Measurements from ENCODE around the gene PNPLA5.

PNPLA5 gene

DNA sequence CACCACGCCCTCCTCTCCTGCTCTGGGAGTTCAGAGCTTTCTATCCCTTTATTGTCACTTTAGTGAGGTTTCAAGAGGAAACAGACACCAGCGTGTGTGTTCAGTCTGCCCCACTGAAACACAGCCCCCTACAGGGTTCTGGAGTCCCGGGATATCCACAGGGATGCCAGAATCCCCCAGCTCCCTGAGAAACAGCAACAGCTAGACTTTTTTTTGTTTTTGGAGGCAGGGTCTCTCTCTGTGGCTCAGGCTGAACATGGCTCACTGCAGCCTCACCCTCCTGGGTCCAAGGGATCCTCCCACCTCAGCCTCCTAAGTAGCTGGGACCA lies 39.9 kb downstream of the PNPLA5 start:
- Histone ChIP-seq H3K4me3 (ENCODE audit: low read length, poor library complexity, severe bottlenecking) (no peak overlapping the region), H3K4me1 (ENCODE audit: insufficient read depth, low read length, poor library complexity, severe bottlenecking) (no peaks in the 10 kb centered on the region), H3K9me2 (replicated peaks; ENCODE audit: low read depth, low read length) (no peaks in the 10 kb centered on the region), H3K9me3 (ENCODE audit: insufficient read depth, low read depth, low read length) (peaks cover 5% of the 10 kb centered on the region; the same call in 1 of the 2 replicates), H3K79me2 (ENCODE audit: insufficient read depth, low read length) (no peaks in the 10 kb centered on the region), H3K4me2 (ENCODE audit: low read depth, low read length, poor library complexity, severe bottlenecking) (no peak overlapping the region), H3K27me3 (ENCODE audit: insufficient read depth, low read length, poor library complexity, severe bottlenecking) (no peaks in the 10 kb centered on the region), H3K9ac (ENCODE audit: low read depth, low read length, poor library complexity, severe bottlenecking) (no peak overlapping the region), H4K20me1 (ENCODE audit: insufficient read depth, low read length, poor library complexity, severe bottlenecking) (no peaks in the 10 kb centered on the region), H3K36me3 (ENCODE audit: insufficient read depth, low read length) (no peaks in the 10 kb centered on the region), H2AFZ (ENCODE audit: low read length) (no peak overlapping the region), H3F3A (ENCODE audit: low read depth) (no peaks in the 10 kb centered on the region)
- TF ChIP-seq EZH2phosphoT487 (IDR thresholded peaks at IDR 0.05; ENCODE audit: borderline replicate concordance) = no peak
- TF ChIP-seq, protein P1, sequence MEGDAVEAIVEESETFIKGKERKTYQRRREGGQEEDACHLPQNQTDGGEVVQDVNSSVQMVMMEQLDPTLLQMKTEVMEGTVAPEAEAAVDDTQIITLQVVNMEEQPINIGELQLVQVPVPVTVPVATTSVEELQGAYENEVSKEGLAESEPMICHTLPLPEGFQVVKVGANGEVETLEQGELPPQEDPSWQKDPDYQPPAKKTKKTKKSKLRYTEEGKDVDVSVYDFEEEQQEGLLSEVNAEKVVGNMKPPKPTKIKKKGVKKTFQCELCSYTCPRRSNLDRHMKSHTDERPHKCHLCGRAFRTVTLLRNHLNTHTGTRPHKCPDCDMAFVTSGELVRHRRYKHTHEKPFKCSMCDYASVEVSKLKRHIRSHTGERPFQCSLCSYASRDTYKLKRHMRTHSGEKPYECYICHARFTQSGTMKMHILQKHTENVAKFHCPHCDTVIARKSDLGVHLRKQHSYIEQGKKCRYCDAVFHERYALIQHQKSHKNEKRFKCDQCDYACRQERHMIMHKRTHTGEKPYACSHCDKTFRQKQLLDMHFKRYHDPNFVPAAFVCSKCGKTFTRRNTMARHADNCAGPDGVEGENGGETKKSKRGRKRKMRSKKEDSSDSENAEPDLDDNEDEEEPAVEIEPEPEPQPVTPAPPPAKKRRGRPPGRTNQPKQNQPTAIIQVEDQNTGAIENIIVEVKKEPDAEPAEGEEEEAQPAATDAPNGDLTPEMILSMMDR (conservative IDR thresholded peaks at IDR 0.05; ENCODE audit: low read length) = no peak

DNA sequence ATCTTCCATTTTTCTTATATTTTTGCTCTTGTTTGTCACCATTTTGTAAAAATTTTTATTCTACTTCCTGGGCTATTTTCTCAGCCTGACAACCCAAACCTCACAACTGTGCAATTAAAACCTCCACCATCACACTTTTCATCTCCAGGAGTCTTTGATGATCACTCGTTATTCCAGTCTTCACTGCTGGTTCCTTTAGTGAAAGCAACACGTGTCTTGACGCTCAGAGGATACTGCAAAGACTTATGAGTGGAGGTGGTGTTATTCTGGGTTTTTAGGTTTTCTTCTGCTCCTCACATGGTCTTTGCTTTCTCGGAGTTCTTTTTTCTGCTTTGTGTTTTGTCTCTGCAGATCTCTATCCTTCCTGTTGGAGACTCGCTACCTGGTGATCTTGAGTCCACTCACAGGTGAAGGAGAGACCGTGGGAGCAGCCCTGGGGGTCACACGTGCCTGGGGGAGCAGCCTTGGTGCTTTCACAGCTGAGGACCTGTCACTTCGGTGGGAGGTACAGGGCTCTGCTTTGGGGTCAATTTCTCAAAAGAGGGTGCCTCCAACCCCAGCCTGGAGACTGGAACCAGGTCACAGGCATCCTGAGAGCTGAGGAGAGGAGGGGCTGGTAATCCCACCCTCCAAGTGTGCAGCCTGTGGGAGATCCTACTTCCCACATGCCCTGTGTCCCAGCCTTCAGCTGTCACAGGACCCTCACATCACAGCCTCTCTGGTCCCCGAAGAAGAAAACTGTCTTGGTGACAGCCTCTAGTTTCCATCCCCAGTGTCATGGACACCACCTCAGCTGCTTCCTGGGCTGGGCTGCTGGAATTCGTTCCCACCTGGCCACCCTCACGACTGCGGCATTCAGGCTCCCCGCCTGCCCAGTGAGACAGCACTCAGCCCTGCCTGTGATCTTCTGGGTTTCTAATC lies 40.5 kb downstream of the PNPLA5 start:
- Histone ChIP-seq H3K4me1 (ENCODE audit: insufficient read depth, low read length, poor library complexity, severe bottlenecking) (no peaks in the 10 kb centered on the region), H3K9me2 (replicated peaks; ENCODE audit: low read depth, low read length) (no peaks in the 10 kb centered on the region), H2AFZ (ENCODE audit: low read length) (no peak overlapping the region), H3K9me3 (ENCODE audit: insufficient read depth, low read depth, low read length) (no peaks in the 10 kb centered on the region), H4K20me1 (ENCODE audit: insufficient read depth, low read length, poor library complexity, severe bottlenecking) (no peaks in the 10 kb centered on the region), H3K4me2 (ENCODE audit: low read depth, low read length, poor library complexity, severe bottlenecking) (no peak overlapping the region), H3K36me3 (ENCODE audit: insufficient read depth, low read length) (no peaks in the 10 kb centered on the region), H3F3A (ENCODE audit: low read depth) (no peaks in the 10 kb centered on the region), H3K27me3 (ENCODE audit: insufficient read depth, low read length, poor library complexity, severe bottlenecking) (no peaks in the 10 kb centered on the region), H3K9ac (ENCODE audit: low read depth, low read length, poor library complexity, severe bottlenecking) (no peak overlapping the region), H3K4me3 (ENCODE audit: low read length, poor library complexity, severe bottlenecking) (no peak overlapping the region), H3K79me2 (ENCODE audit: insufficient read depth, low read length) (no peaks in the 10 kb centered on the region)
- TF ChIP-seq, protein P1 (conservative IDR thresholded peaks at IDR 0.05; ENCODE audit: low read length) = no peak
- TF ChIP-seq EZH2phosphoT487 (IDR thresholded peaks at IDR 0.05; ENCODE audit: borderline replicate concordance) = no peak

DNA sequence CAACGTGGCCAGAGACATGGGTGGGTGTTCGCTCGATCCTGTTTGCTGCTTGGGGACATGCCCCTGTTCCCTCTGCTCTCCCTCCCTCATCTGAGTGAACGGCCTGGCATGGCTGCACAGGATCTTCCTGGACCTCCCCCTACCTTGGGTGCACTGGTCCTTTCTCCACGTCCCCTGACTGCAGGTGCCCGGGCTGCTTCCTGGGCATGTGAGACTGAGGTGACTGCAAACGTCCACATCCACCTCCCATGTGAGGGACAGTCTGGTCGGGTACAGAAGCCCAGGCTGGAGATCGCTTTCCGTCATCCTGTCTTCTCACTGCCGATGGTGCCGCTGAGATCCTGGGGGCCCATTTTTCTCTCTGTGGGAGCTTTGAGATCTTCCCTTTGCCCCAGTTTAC lies 41.3 kb downstream of the PNPLA5 start:
- Histone ChIP-seq H3K9ac (ENCODE audit: low read depth, low read length, poor library complexity, severe bottlenecking) (no peak overlapping the region), H3K9me2 (replicated peaks; ENCODE audit: low read depth, low read length) (no peaks in the 10 kb centered on the region), H4K20me1 (ENCODE audit: insufficient read depth, low read length, poor library complexity, severe bottlenecking) (no peaks in the 10 kb centered on the region), H3K9me3 (ENCODE audit: insufficient read depth, low read depth, low read length) (no peaks in the 10 kb centered on the region), H3F3A (ENCODE audit: low read depth) (no peaks in the 10 kb centered on the region), H3K36me3 (ENCODE audit: insufficient read depth, low read length) (no peaks in the 10 kb centered on the region), H3K79me2 (ENCODE audit: insufficient read depth, low read length) (no peaks in the 10 kb centered on the region), H2AFZ (ENCODE audit: low read length) (no peak overlapping the region), H3K27me3 (ENCODE audit: insufficient read depth, low read length, poor library complexity, severe bottlenecking) (no peaks in the 10 kb centered on the region), H3K4me1 (ENCODE audit: insufficient read depth, low read length, poor library complexity, severe bottlenecking) (no peaks in the 10 kb centered on the region), H3K4me2 (ENCODE audit: low read depth, low read length, poor library complexity, severe bottlenecking) (no peak overlapping the region), H3K4me3 (ENCODE audit: low read length, poor library complexity, severe bottlenecking) (no peak overlapping the region)
- TF ChIP-seq, protein P1 (conservative IDR thresholded peaks at IDR 0.05; ENCODE audit: low read length) = no peak
- no peak for TF ChIP-seq EZH2phosphoT487 (IDR thresholded peaks at IDR 0.05; ENCODE audit: borderline replicate concordance)

All from Loucy (cell line).